Neural cell (in vitro differentiated cells): ENCODE measurements around the gene PPM1N.

Experiments used
- CTCF ChIP-seq: fragments of 450-650 bp; IDR thresholded peaks from 2 replicates; pipeline ENCODE4 v1.5.1; 2014; ENCODE audit warnings: antibody characterized with exemption, mild to moderate bottlenecking, moderate library complexity; ENCODE audit not compliant: poor library complexity, severe bottlenecking
- EP300 ChIP-seq: fragments of 450-650 bp; conservative IDR thresholded peaks from 2 replicates; pipeline ENCODE4 v1.6.1; 2014; ENCODE audit warnings: antibody characterized with exemption, mild to moderate bottlenecking, moderate library complexity; ENCODE audit not compliant: poor library complexity, severe bottlenecking
- POLR2AphosphoS5 ChIP-seq: IDR thresholded peaks from 2 replicates; pipeline ENCODE4 v1.6.1; 2012
- RAD21 ChIP-seq: fragments of 450-650 bp; conservative IDR thresholded peaks from 2 replicates; pipeline ENCODE4 v1.6.1; 2014; ENCODE audit warnings: antibody characterized with exemption, mild to moderate bottlenecking, moderate library complexity

DNA sequence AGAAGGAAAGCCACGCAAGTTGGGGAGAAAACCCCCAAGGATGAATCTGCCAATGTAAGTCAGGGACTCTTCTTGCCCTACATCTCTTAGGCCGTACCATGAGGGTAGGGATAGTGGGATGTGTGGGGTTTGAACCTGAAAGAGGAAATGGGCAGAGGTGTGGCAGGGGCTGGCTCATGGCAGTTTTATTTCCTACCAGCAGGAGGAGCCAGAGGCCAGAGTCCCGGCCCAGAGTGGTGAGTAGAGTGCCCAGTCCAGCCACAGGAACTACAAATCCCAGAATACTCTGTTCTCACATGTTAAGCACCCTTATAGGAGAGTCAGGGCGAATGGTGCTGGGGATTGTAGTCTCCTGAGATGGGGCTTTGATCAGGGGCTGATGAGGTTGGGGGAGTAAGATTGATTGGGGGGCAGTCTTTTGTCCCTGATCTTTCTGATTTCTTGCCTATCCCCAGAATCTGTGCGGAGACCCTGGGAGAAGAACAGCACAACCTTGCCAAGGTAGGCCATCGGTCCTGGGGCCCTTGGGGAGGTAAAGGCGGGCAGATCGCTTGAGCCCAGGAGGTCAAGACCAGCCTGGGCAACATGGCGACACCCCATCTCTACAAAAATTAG is 25.5 kb downstream of the PPM1N start:
- TF ChIP-seq CTCF, result peak; percentile 79
- no peak for TF ChIP-seq POLR2AphosphoS5
- TF ChIP-seq RAD21, result peak; percentile 74
- TF ChIP-seq EP300, result no peak
